ACC112 (cell line): ENCODE data around the gene SUOX.

Source experiments
- H2AFZ ChIP-seq: fragments of 200-600 bp; sonication (generic); one replicate; pipeline ENCODE4 v1.6.0; 2017; ENCODE audit warnings: antibody characterized with exemption, low read length; ENCODE audit not compliant: unreplicated experiment
- H3K27ac ChIP-seq: fragments of 200-600 bp; sonication (generic); 2 replicates; pipeline ENCODE4 v1.5.1; 2014; ENCODE audit warnings: low read depth, mild to moderate bottlenecking, antibody characterized with exemption, low read length, moderate library complexity
- H3K27me3 ChIP-seq: fragments of 200-600 bp; sonication (generic); 2 replicates; pipeline ENCODE4 v1.6.1; 2014; ENCODE audit warnings: mild to moderate bottlenecking, antibody characterized with exemption, low read length, moderate library complexity, mixed read lengths; ENCODE audit not compliant: insufficient read depth
- H3K36me3 ChIP-seq: fragments of 200-600 bp; sonication (generic); 2 replicates; pipeline ENCODE4 v1.6.1; 2016; ENCODE audit warnings: mild to moderate bottlenecking, antibody characterized with exemption, low read length, moderate library complexity, mixed read lengths; ENCODE audit not compliant: insufficient read depth
- H3K4me1 ChIP-seq: fragments of 200-600 bp; sonication (generic); one replicate; pipeline ENCODE4 v1.6.1; 2016; ENCODE audit warnings: low read length, mixed read lengths; ENCODE audit not compliant: insufficient read depth, unreplicated experiment, control insufficient read depth
- H3K4me3 ChIP-seq: fragments of 200-600 bp; sonication (generic); 2 replicates; pipeline ENCODE4 v1.5.1; 2014; ENCODE audit warnings: mild to moderate bottlenecking, low read depth, low read length
- H3K79me2 ChIP-seq: fragments of 200-600 bp; sonication (generic); one replicate; pipeline ENCODE4 v1.6.0; 2016; ENCODE audit warnings: low read length; ENCODE audit not compliant: control insufficient read depth, unreplicated experiment, insufficient read depth

SUOX gene

GRCh38 chr12:56020423-56021184 lies 23.5 kb downstream of the SUOX start, which contains the start of gene IKZF4:
Gene IKZF4 (plus strand): TSS chr12:56021043. CDS start chr12:56021494, 451 bp downstream.
- Histone ChIP-seq H3K79me2 (no peaks in the 10 kb centered on the region), H3K4me3 (no peak within 1 kb of the TSS), H3K4me1 (no peaks in the 10 kb centered on the region), H3K27me3 (no peaks in the 10 kb centered on the region), H3K36me3 (no peaks in the 10 kb centered on the region), H3K27ac (no peak within 1 kb of the TSS), H2AFZ (no peak within 1 kb of the TSS)

- Histone ChIP-seq H3K79me2 (no peaks in the 10 kb centered on the region), H2AFZ (no peak overlapping the region), H3K27me3 (no peaks in the 10 kb centered on the region), H3K4me1 (no peaks in the 10 kb centered on the region), H3K36me3 (no peaks in the 10 kb centered on the region), H3K4me3 (no peak overlapping the region), H3K27ac (no peak overlapping the region)
Measured at GRCh38 chr12:56021889-56022497, 24.9 kb downstream of the SUOX start.

- H3K79me2 ChIP-seq: no peaks in the 10 kb centered on the region
- H3K27ac ChIP-seq: peak overlapping the region; percentile 61
- H3K27me3 ChIP-seq: no peaks in the 10 kb centered on the region
- H3K4me1 ChIP-seq: peaks cover 11% of the 10 kb centered on the region
- peak overlapping the region; percentile 2 for H2AFZ ChIP-seq
- H3K4me3 ChIP-seq: no peak overlapping the region
- peaks cover 5% of the 10 kb centered on the region; the same call in 1 of the 2 replicates for H3K36me3 ChIP-seq
Measured at GRCh38 chr12:56028511-56029165, 31.6 kb downstream of the SUOX start.

- Histone ChIP-seq H3K27me3 (no peaks in the 10 kb centered on the region), H3K79me2 (no peaks in the 10 kb centered on the region), H3K4me3 (no peak overlapping the region), H3K36me3 (peaks cover 5% of the 10 kb centered on the region; the same call in 1 of the 2 replicates), H3K4me1 (peaks cover 11% of the 10 kb centered on the region), H2AFZ (peak overlapping the region; percentile 2), H3K27ac (peak overlapping the region; percentile 61)
Measured at GRCh38 chr12:56029166-56029519, 32.1 kb downstream of the SUOX start.

- peaks cover 11% of the 10 kb centered on the region for H3K4me1 ChIP-seq
- no peaks in the 10 kb centered on the region for H3K79me2 ChIP-seq
- H2AFZ ChIP-seq: no peak overlapping the region
- peak overlapping the region; percentile 61 for H3K27ac ChIP-seq
- no peaks in the 10 kb centered on the region for H3K27me3 ChIP-seq
- no peak overlapping the region for H3K4me3 ChIP-seq
- peaks cover 5% of the 10 kb centered on the region; the same call in 1 of the 2 replicates for H3K36me3 ChIP-seq
Measured at GRCh38 chr12:56029666-56030293, 32.7 kb downstream of the SUOX start.

- Histone ChIP-seq H3K27ac (no peak overlapping the region), H3K4me3 (no peak overlapping the region), H3K36me3 (peaks cover 5% of the 10 kb centered on the region; the same call in 1 of the 2 replicates), H3K4me1 (peaks cover 11% of the 10 kb centered on the region), H2AFZ (no peak overlapping the region), H3K27me3 (no peaks in the 10 kb centered on the region), H3K79me2 (no peaks in the 10 kb centered on the region)
Measured at GRCh38 chr12:56031987-56032386, 34.9 kb downstream of the SUOX start.

GRCh38 chr12:56034586-56035332 lies 37.7 kb downstream of the SUOX start:
- no peaks in the 10 kb centered on the region for H3K4me1 ChIP-seq
- no peaks in the 10 kb centered on the region for H3K27me3 ChIP-seq
- no peaks in the 10 kb centered on the region for H3K79me2 ChIP-seq
- no peak overlapping the region for H3K27ac ChIP-seq
- H3K36me3 ChIP-seq: peaks cover 5% of the 10 kb centered on the region; the same call in 1 of the 2 replicates
- no peak overlapping the region for H2AFZ ChIP-seq
- H3K4me3 ChIP-seq: no peak overlapping the region

- no peak overlapping the region for H2AFZ ChIP-seq
Measured at GRCh38 chr12:56037161-56037560, 40.1 kb downstream of the SUOX start.

GRCh38 chr12:56038022-56038655 lies 41.1 kb downstream of the SUOX start:
- H3K79me2 ChIP-seq: peaks cover 15% of the 10 kb centered on the region
- H3K27ac ChIP-seq: no peak overlapping the region
- H2AFZ ChIP-seq: no peak overlapping the region
- peaks cover 11% of the 10 kb centered on the region for H3K4me1 ChIP-seq
- no peaks in the 10 kb centered on the region for H3K27me3 ChIP-seq
- peaks cover 8% of the 10 kb centered on the region; the same call in 1 of the 2 replicates for H3K36me3 ChIP-seq
- no peak overlapping the region for H3K4me3 ChIP-seq

More at GRCh38 chr12:56037161-56037560, 40.1 kb downstream of the SUOX start:
- Histone ChIP-seq H3K36me3 (peaks cover 5% of the 10 kb centered on the region; the same call in 1 of the 2 replicates), H3K4me3 (no peak overlapping the region), H3K27me3 (no peaks in the 10 kb centered on the region), H3K79me2 (peaks cover 5% of the 10 kb centered on the region), H3K4me1 (peaks cover 8% of the 10 kb centered on the region), H3K27ac (no peak overlapping the region)
